H1 (cell line): ENCODE measurements around the gene ZNF805. TPM values are rescaled to one million over a fixed set of nuclear protein-coding genes. Genes with fewer than 3 reads are reported as not detected.

Experiments used
- CTCF ChIA-PET: fragments of 300-600 bp; sonication (Branson Sonifier 250); formaldehyde crosslinking; loops from one replicate; lab custom pipeline; 2021; ENCODE audit not compliant: partially characterized antibody; lab: Charles Lee
- POLR2A ChIA-PET: fragments of 300-600 bp; sonication (Branson Sonifier 250); formaldehyde crosslinking; loops from one replicate; lab custom pipeline; 2021; ENCODE audit warnings: inconsistent platforms; ENCODE audit not compliant: partially characterized antibody; lab: Charles Lee
- DNase-seq, 2 experiments: peaks; one replicate each; pipeline versions ENCODE4 v3.0.0 to v3.0.0-alpha.2; 2010 to 2022; ENCODE audit warnings: low spot score in 2 of 2, low read depth in 1 of 2, mixed read lengths in 1 of 2
- FAIRE-seq: peaks from 2 replicates; lab custom pipeline; 2011; peaks lifted over from hg19 to GRCh38; lab: Jason Lieb, UNC
- H2AFZ ChIP-seq: 2 replicates; pipeline ENCODE4 v1.8.1; 2012; ENCODE audit warnings: low read length, inconsistent platforms
- H2AK5ac ChIP-seq: 2 replicates; pipeline ENCODE4 v1.6.1; 2013; ENCODE audit warnings: low read depth, low read length
- H2BK120ac ChIP-seq: replicated peaks from 2 replicates; pipeline ENCODE3; 2013; ENCODE audit warnings: low read depth, low read length, inconsistent platforms
- H2BK12ac ChIP-seq: 2 replicates; pipeline ENCODE4 v1.6.1; 2013; ENCODE audit warnings: low read depth, low read length
- H2BK15ac ChIP-seq: 2 replicates; pipeline ENCODE4 v1.6.1; 2013; ENCODE audit warnings: low read length
- H2BK20ac ChIP-seq: 2 replicates; pipeline ENCODE4 v1.6.1; 2013; ENCODE audit warnings: low read length
- H2BK5ac ChIP-seq: 2 replicates; pipeline ENCODE4 v1.6.1; 2013; ENCODE audit warnings: low read depth, low read length
- H3K14ac ChIP-seq: 2 replicates; pipeline ENCODE4 v1.6.1; 2013; ENCODE audit warnings: inconsistent platforms; ENCODE audit not compliant: insufficient read length
- H3K18ac ChIP-seq: 2 replicates; pipeline ENCODE4 v1.6.1; 2013; ENCODE audit warnings: low read length; ENCODE audit errors: extremely low read depth
- H3K23ac ChIP-seq: 2 replicates; pipeline ENCODE4 v1.6.1; 2013; ENCODE audit warnings: inconsistent platforms; ENCODE audit not compliant: insufficient read length
- H3K23me2 ChIP-seq: 2 replicates; pipeline ENCODE4 v1.6.1; 2013; ENCODE audit warnings: low read depth, low read length
- H3K27ac ChIP-seq: 2 replicates; pipeline ENCODE4 v1.6.1; 2011; ENCODE audit warnings: low read depth, low read length, inconsistent platforms
- H3K27me3 ChIP-seq, 4 experiments: replicated peaks in 1 of 4; 1 replicate in 1 of 4; 2 replicates in 3 of 4; pipeline versions ENCODE4 v1.6.1 to v1.8.1; 2011 to 2013; ENCODE audit warnings: low read length in 3 of 4, mild to moderate bottlenecking in 3 of 4, inconsistent platforms in 2 of 4, mixed read lengths in 2 of 4, moderate library complexity in 1 of 4; ENCODE audit not compliant: control insufficient read depth in 3 of 4, insufficient read depth in 3 of 4; ENCODE audit errors: extremely low read depth in 1 of 4
- H3K36me3 ChIP-seq, 4 experiments: 2 replicates each; pipeline versions ENCODE4 v1.6.1 to v1.8.1; 2011 to 2013; ENCODE audit warnings: mild to moderate bottlenecking in 4 of 4, low read length in 3 of 4, moderate library complexity in 2 of 4, control low read depth in 1 of 4, inconsistent platforms in 1 of 4; ENCODE audit not compliant: insufficient read depth in 4 of 4, control insufficient read depth in 2 of 4
- H3K4ac ChIP-seq: replicated peaks from 2 replicates; pipeline ENCODE3; 2013; ENCODE audit warnings: low read length, low read depth, mixed read lengths, inconsistent platforms; ENCODE audit not compliant: insufficient read length
- H3K4me1 ChIP-seq, 4 experiments: replicated peaks in 1 of 4; 1 replicate in 1 of 4; 2 replicates in 3 of 4; pipeline versions ENCODE4 v1.6.1 to v1.8.1; 2011 to 2013; ENCODE audit warnings: low read length in 3 of 4, inconsistent platforms in 2 of 4, mixed read lengths in 1 of 4; ENCODE audit not compliant: insufficient read depth in 4 of 4, control insufficient read depth in 3 of 4
- H3K4me2 ChIP-seq, 2 experiments: 2 replicates each; pipeline versions ENCODE4 v1.6.1 to v1.8.1; 2011 to 2013; ENCODE audit warnings: low read depth in 2 of 2, low read length in 2 of 2, control low read depth in 1 of 2, inconsistent platforms in 1 of 2, mild to moderate bottlenecking in 1 of 2; ENCODE audit not compliant: insufficient read depth in 1 of 2
- H3K4me3 ChIP-seq, 4 experiments: fragments of 200-600, 300-600 bp in 1 of 4; sonication (generic), shearing (Covaris generic), sonication (Bioruptor Twin) in 1 of 4; 2 replicates each; pipeline versions ENCODE4 v1.5.1 to v1.8.1; 2011 to 2016; ENCODE audit warnings: low read length in 4 of 4, low read depth in 3 of 4, control low read depth in 2 of 4, inconsistent platforms in 2 of 4, mild to moderate bottlenecking in 2 of 4, mixed read lengths in 1 of 4, moderate library complexity in 1 of 4; ENCODE audit not compliant: insufficient read depth in 2 of 4; ENCODE audit errors: extremely low read depth in 1 of 4
- H3K56ac ChIP-seq: replicated peaks from 2 replicates; pipeline ENCODE3; 2013; ENCODE audit warnings: low read depth, mild to moderate bottlenecking, mixed read lengths, low read length, inconsistent platforms; ENCODE audit not compliant: insufficient read length
- H3K79me1 ChIP-seq: 2 replicates; pipeline ENCODE4 v1.6.1; 2013; ENCODE audit warnings: low read depth, low read length, control low read depth
- H3K79me2 ChIP-seq, 2 experiments: 2 replicates each; pipeline versions ENCODE4 v1.6.1 to v1.8.1; 2012 to 2013; ENCODE audit warnings: low read length in 2 of 2, mild to moderate bottlenecking in 2 of 2, inconsistent platforms in 1 of 2; ENCODE audit not compliant: insufficient read depth in 2 of 2, control insufficient read depth in 1 of 2
- H3K9ac ChIP-seq, 4 experiments: replicated peaks in 1 of 4; 1 replicate in 1 of 4; 2 replicates in 3 of 4; pipeline versions ENCODE4 v1.6.1 to v1.8.1; 2011 to 2013; ENCODE audit warnings: low read depth in 3 of 4, low read length in 3 of 4, control low read depth in 2 of 4, mild to moderate bottlenecking in 2 of 4, moderate library complexity in 2 of 4, inconsistent platforms in 1 of 4; ENCODE audit errors: extremely low read depth in 1 of 4
- H3K9me3 ChIP-seq, 2 experiments: 2 replicates each; pipeline versions ENCODE4 v1.6.1 to v1.8.1; 2012 to 2013; ENCODE audit warnings: mild to moderate bottlenecking in 2 of 2, moderate library complexity in 2 of 2, control low read depth in 1 of 2, inconsistent platforms in 1 of 2, low read depth in 1 of 2, low read length in 1 of 2, mixed read lengths in 1 of 2; ENCODE audit not compliant: insufficient read depth in 2 of 2
- H4K20me1 ChIP-seq, 2 experiments: replicated peaks in 1 of 2; 2 replicates each; pipeline versions ENCODE3 to v1.8.1; 2011 to 2013; ENCODE audit warnings: inconsistent platforms in 2 of 2, low read length in 2 of 2, mild to moderate bottlenecking in 1 of 2; ENCODE audit not compliant: insufficient read depth in 2 of 2, control insufficient read depth in 1 of 2
- H4K5ac ChIP-seq: 2 replicates; pipeline ENCODE4 v1.6.1; 2013; ENCODE audit warnings: low read length, low read depth, mixed read lengths, inconsistent platforms; ENCODE audit not compliant: insufficient read length
- H4K8ac ChIP-seq: 2 replicates; pipeline ENCODE4 v1.8.0; 2013; ENCODE audit warnings: mild to moderate bottlenecking, moderate library complexity, low read length, inconsistent platforms; ENCODE audit not compliant: insufficient read depth; ENCODE audit errors: extremely low read depth
- H4K91ac ChIP-seq: replicated peaks from 2 replicates; pipeline ENCODE3; 2013; ENCODE audit warnings: low read length, mixed read lengths, inconsistent platforms; ENCODE audit not compliant: insufficient read length
- BACH1 ChIP-seq: IDR thresholded peaks from 2 replicates; pipeline ENCODE4 v1.6.1; 2012; ENCODE audit warnings: low read length, improper control_type of control experiment
- CHD1 ChIP-seq: IDR thresholded peaks from 2 replicates; pipeline ENCODE4 v1.6.1; 2012; ENCODE audit warnings: low read depth, low read length, improper control_type of control experiment
- CREB1 ChIP-seq: IDR thresholded peaks from 2 replicates; pipeline ENCODE4 v1.6.1; 2012; ENCODE audit warnings: inconsistent platforms
- GTF2F1 ChIP-seq: IDR thresholded peaks from 2 replicates; pipeline ENCODE4 v1.6.1; 2012; ENCODE audit warnings: low read depth, low read length, improper control_type of control experiment, borderline replicate concordance
- HDAC2 ChIP-seq, 2 experiments: fragments of 300-600 bp in 1 of 2; sonication (generic) in 1 of 2; IDR thresholded peaks; 2 replicates each; pipeline ENCODE4 v1.6.1; 2011 to 2012; ENCODE audit warnings: low read depth in 2 of 2, low read length in 2 of 2, mild to moderate bottlenecking in 2 of 2, moderate library complexity in 2 of 2, borderline replicate concordance in 1 of 2, inconsistent platforms in 1 of 2
- HDAC6 ChIP-seq: IDR thresholded peaks from one replicate; pipeline ENCODE4 v1.7.1; 2012; ENCODE audit warnings: low read depth, mild to moderate bottlenecking, inconsistent platforms, low read length, moderate library complexity
- POLR2A ChIP-seq, 2 experiments: IDR thresholded peaks; 1 replicate in 1 of 2; 2 replicates in 1 of 2; pipeline ENCODE4 v1.6.1; 2011; ENCODE audit warnings: low read depth in 2 of 2, low read length in 2 of 2, mild to moderate bottlenecking in 2 of 2; ENCODE audit errors: control extremely low read depth in 1 of 2
- SAP30 ChIP-seq: fragments of 300-600 bp; sonication (generic); IDR thresholded peaks from 2 replicates; pipeline ENCODE4 v1.7.1; 2012; ENCODE audit warnings: low read length, moderate library complexity, mild to moderate bottlenecking, inconsistent platforms; ENCODE audit not compliant: insufficient read depth, insufficient replicate concordance
- SUZ12 ChIP-seq: fragments of 200-600 bp; sonication (generic); IDR thresholded peaks from 2 replicates; pipeline ENCODE4 v1.6.1; 2012; ENCODE audit warnings: mild to moderate bottlenecking, inconsistent platforms, low read length, moderate library complexity, mixed read lengths
- TCF12 ChIP-seq: IDR thresholded peaks from 2 replicates; pipeline ENCODE4 v1.6.1; 2011; ENCODE audit warnings: low read depth, mild to moderate bottlenecking, low read length
- WGBS, 2 experiments: shearing (Covaris generic) in 1 of 2; methylation state at CpG; one replicate each; pipeline versions ENCODE4 v1.1.6 to v1.1.7; 2013 to 2015; ENCODE audit warnings: low lambda C conversion rate in 2 of 2, mixed read lengths in 2 of 2, inconsistent platforms in 1 of 2, low coverage in 1 of 2, missing lambda C conversion rate in 1 of 2; ENCODE audit not compliant: insufficient replicate concordance in 2 of 2, insufficient coverage in 1 of 2, insufficient read length in 1 of 2; ENCODE audit errors: extremely low coverage in 1 of 2, missing lambda C conversion rate in 1 of 2; 5-methylcytosine and 5-hydroxymethylcytosine counted together
- polyA plus RNA-seq, 7 experiments: library from polyadenylated mRNA; depleted of rRNA in 3 of 7; stranded (reverse) in 5 of 7; unstranded in 2 of 7; fragments of >200 nt in 5 of 7; fragments of 200-250 nt in 2 of 7; gene quantifications; 1 replicate in 5 of 7; 2 replicates in 1 of 7; 4 replicates in 1 of 7; pipeline versions ENCODE4 v1.2.1 to v1.2.3, GENCODE V29; 2011 to 2013; ENCODE audit warnings: missing spikeins in 2 of 7, mixed read lengths in 2 of 7
- total RNA-seq: library from RNA; stranded (reverse); fragmentation: NEBNext Ultra II Directional; extraction: Animal tissue kit (Norgen Biotek cat#: 25700); gene quantifications from 2 replicates; pipeline ENCODE4 v1.2.1, GENCODE V29; 2021

Gene ZNF805
- total and polyA plus RNA-seq, 2 of the 8 experiments (the other 6 are each of a cell fraction or from before 2014, with no cell fraction given): 2.3 to 14.8 TPM

DNA sequence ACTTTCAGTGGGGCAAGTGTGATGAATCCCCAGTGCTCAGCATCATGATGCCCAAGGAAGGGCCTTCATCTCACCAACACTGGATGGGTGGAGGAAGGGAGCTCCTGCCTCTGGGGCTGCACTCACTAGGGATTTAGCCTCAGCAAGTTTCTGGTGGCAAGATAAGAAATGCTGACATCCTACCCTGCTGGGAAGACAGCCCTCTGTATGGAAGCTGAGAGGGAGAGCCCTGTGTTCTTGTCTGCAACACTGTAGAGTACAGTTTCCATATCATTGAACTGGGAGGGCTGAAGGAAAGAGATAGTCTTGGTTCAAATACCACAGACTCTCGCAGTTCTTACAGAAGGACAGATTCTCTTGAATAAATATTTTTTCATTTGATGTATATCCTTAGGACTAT is 32.6 kb downstream of the ZNF805 start:
- no peaks in the 10 kb centered on the region for H3K23me2 ChIP-seq
- H3K9me3 ChIP-seq: no peaks in the 10 kb centered on the region
- no peak overlapping the region for H4K91ac ChIP-seq
- no peak overlapping the region for H4K5ac ChIP-seq
- no peak overlapping the region for H3K9ac ChIP-seq
- H4K20me1 ChIP-seq: no peaks in the 10 kb centered on the region
- no peak overlapping the region for H2BK20ac ChIP-seq
- no peak for FAIRE-seq
- H3K14ac ChIP-seq: no peak overlapping the region
- no peak overlapping the region for H4K8ac ChIP-seq
- H3K27me3 ChIP-seq: no peaks in the 10 kb centered on the region
- no peak for TF ChIP-seq SAP30
- no peak for TF ChIP-seq POLR2A (IDR thresholded peaks at IDR 0.05; ENCODE audit: control extremely low read depth in 1 of 2, low read depth in 2 of 2, low read length in 2 of 2)
- no peak for TF ChIP-seq CHD1
- TF ChIP-seq CREB1: no peak
- no peak for TF ChIP-seq HDAC6
- TF ChIP-seq GTF2F1: no peak
- TF ChIP-seq SUZ12: no peak
- TF ChIP-seq BACH1: no peak
- TF ChIP-seq HDAC2 (IDR thresholded peaks at IDR 0.05; ENCODE audit: borderline replicate concordance in 1 of 2, low read depth in 2 of 2, low read length in 2 of 2): no peak
- no peak for TF ChIP-seq TCF12
- TF ChIP-seq, all 59 proteins: peak for 0
- H3K18ac ChIP-seq: no peak overlapping the region
- ChIA-PET POLR2A (interaction anchor here (1.0 to 1.5 kb wide), 2 partner anchors 9 to 13 kb away, joined by 3 to 5 read pairs; no protein-coding TSS in a partner anchor), CTCF (interaction anchor here (1.9 kb wide), 1 partner anchor 21 kb away, joined by 4 read pairs; no protein-coding TSS in a partner anchor)
- H2BK12ac ChIP-seq: no peak overlapping the region
- no peak overlapping the region for H3K56ac ChIP-seq
- no peak overlapping the region for H3K23ac ChIP-seq
- no peak overlapping the region for H3K4ac ChIP-seq
- no peak overlapping the region for H2AFZ ChIP-seq
- no peaks in the 10 kb centered on the region for H3K4me1 ChIP-seq
- no peaks in the 10 kb centered on the region for H3K36me3 ChIP-seq
- H3K4me2 ChIP-seq: no peak overlapping the region
- H3K79me2 ChIP-seq: no peaks in the 10 kb centered on the region
- no peak overlapping the region for H3K4me3 ChIP-seq
- H2BK5ac ChIP-seq: no peak overlapping the region
- H3K79me1 ChIP-seq: no peaks in the 10 kb centered on the region
- no peak overlapping the region for H2AK5ac ChIP-seq
- no peak overlapping the region for H2BK15ac ChIP-seq
- no peak for DNase-seq
- H2BK120ac ChIP-seq: no peak overlapping the region
- no peak overlapping the region for H3K27ac ChIP-seq
- WGBS, 2 experiments: 83% methylated on average over 1 of the region's 1 CpG; no CpG with 5 or more reads in 1 of the 2 experiments
